Measurements from ENCODE around the gene RICTOR.

- TF ChIP-seq CTCF (IDR thresholded peaks at IDR 0.05) (no peak), RNF2 (IDR thresholded peaks at IDR 0.05; ENCODE audit: borderline replicate concordance, low read depth) (no peak), BHLHE40 (IDR thresholded peaks at IDR 0.05; ENCODE audit: low read depth, low read length) (no peak), MYC (IDR thresholded peaks at IDR 0.05; ENCODE audit: borderline replicate concordance, low read length) (no peak), ZC3H11A (IDR thresholded peaks at IDR 0.05) (no peak), RAD21 (conservative IDR thresholded peaks at IDR 0.05 in 1 of 2, IDR thresholded peaks at IDR 0.05 in 1 of 2) (no peak)
- TF ChIP-seq, protein P1, sequence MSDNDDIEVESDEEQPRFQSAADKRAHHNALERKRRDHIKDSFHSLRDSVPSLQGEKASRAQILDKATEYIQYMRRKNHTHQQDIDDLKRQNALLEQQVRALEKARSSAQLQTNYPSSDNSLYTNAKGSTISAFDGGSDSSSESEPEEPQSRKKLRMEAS (IDR thresholded peaks at IDR 0.05): no peak
- TF ChIP-seq, protein P2, sequence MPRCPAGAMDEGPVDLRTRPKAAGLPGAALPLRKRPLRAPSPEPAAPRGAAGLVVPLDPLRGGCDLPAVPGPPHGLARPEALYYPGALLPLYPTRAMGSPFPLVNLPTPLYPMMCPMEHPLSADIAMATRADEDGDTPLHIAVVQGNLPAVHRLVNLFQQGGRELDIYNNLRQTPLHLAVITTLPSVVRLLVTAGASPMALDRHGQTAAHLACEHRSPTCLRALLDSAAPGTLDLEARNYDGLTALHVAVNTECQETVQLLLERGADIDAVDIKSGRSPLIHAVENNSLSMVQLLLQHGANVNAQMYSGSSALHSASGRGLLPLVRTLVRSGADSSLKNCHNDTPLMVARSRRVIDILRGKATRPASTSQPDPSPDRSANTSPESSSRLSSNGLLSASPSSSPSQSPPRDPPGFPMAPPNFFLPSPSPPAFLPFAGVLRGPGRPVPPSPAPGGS (IDR thresholded peaks at IDR 0.05): no peak
- TF ChIP-seq, protein P3, sequence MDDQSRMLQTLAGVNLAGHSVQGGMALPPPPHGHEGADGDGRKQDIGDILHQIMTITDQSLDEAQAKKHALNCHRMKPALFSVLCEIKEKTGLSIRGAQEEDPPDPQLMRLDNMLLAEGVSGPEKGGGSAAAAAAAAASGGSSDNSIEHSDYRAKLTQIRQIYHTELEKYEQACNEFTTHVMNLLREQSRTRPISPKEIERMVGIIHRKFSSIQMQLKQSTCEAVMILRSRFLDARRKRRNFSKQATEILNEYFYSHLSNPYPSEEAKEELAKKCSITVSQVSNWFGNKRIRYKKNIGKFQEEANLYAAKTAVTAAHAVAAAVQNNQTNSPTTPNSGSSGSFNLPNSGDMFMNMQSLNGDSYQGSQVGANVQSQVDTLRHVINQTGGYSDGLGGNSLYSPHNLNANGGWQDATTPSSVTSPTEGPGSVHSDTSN (IDR thresholded peaks at IDR 0.05): no peak
- TF ChIP-seq, protein P4, sequence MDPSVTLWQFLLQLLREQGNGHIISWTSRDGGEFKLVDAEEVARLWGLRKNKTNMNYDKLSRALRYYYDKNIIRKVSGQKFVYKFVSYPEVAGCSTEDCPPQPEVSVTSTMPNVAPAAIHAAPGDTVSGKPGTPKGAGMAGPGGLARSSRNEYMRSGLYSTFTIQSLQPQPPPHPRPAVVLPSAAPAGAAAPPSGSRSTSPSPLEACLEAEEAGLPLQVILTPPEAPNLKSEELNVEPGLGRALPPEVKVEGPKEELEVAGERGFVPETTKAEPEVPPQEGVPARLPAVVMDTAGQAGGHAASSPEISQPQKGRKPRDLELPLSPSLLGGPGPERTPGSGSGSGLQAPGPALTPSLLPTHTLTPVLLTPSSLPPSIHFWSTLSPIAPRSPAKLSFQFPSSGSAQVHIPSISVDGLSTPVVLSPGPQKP (IDR thresholded peaks at IDR 0.05; ENCODE audit: low read depth, low read length): no peak
These were observed 2.8 kb upstream of the RICTOR start for GRCh38 chr5:39076757-39077728.
